Ramos (cell line): ENCODE results near the gene TMEM129.

Source experiments
- in situ Hi-C: fragments of 300-500 bp; cut with MboI; formaldehyde crosslinking; loops from one replicate; pipeline ENCODE4 v1.14.3; 2022; ENCODE audit warnings: low sequenced_read_pairs; ENCODE audit not compliant: unreplicated experiment

TMEM129 gene

GRCh38 chr4:1726146-1726934 lies 5.2 kb upstream of the TMEM129 start:
- in situ Hi-C loops = loop anchor here (5.0 kb wide), 1 partner anchor 34 kb away; no protein-coding TSS in a partner anchor

- in situ Hi-C loops = loop anchor here (5.0 kb wide), 1 partner anchor 33 kb away; no protein-coding TSS in a partner anchor
Observed at GRCh38 chr4:1725521-1725920, 4.4 kb upstream of the TMEM129 start.

DNA sequence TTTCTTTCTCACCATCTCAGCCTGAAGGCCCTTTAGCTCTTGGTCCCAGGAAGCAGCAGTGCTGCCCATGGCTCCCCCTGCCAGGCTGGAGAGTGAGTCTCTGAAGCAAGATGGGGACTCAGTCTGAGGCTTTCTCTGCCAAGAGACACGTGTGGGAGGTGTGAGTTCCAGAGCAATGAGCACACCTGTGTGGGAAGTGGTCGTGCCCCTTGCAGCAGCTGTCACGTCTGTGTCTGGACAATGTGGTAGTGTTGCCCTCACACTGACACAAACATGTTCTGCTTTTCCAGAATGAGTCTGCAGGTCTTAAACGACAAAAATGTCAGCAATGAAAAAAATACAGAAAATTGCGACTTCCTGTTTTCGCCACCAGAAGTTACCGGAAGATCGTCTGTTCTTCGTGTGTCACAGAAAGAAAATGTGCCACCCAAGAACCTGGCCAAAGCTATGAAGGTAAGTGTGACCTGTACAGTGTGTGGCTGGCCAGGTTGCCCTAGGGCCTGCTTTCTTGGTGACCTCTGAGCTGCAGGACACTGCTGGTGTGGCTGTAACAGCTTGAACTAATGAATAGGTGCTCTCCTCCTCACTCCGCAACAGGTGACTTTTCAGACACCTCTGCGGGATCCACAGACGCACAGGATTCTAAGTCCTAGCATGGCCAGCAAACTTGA lies 2.1 kb upstream of the TMEM129 start:
- in situ Hi-C loops = loop anchor here (25.0 kb wide), 1 partner anchor 1364 kb away; no protein-coding TSS in a partner anchor

GRCh38 chr4:1722551-1723118 lies 1.5 kb upstream of the TMEM129 start:
- in situ Hi-C loops = loop anchor here (25.0 kb wide), 1 partner anchor 1365 kb away; no protein-coding TSS in a partner anchor

DNA sequence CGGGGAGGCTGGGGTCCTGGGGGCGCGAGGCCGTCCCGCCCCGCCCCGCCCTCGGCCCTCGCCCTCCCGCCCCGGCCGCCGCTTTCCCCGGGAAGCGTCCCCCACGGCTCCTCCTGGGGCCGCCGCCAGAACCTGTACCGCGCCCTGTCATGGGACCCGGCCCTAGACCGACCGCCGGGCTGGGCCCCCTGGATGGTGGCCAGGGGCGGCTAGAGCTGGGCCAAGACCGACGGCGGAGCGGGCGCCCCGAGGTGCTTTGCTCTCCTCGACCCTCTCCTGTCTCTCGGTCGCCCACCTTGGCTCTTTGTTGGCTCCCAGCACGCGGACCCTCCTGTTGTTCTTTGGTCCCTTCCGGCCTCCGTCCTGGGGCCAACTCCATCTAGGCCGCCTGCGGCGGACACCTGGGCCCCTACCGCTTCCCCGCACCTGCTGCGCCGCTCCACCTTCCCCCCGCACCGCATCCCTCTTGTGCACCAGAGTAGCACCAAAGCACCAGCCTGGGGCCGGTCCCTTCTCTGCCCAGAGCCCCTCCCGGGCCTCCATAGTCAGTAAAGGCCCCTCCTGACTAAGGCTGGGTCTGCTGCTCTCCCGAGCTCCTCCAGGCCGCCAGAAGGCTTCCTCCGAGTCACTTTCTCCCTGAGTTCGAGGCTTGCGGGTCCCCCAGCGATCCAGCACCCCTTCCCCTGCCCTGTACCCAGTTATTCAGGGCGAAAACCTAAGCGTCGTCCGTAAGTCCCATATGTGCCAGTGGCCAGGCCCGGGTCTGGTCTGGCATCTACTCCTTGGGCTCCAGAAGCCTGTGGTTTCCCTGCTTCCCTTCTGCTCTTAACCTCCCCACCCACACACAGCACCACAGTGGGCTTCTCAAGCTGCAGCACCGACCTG lies 785 bp upstream of the TMEM129 start:
- in situ Hi-C loops = loop anchor here (25.0 kb wide), 1 partner anchor 1365 kb away; no protein-coding TSS in a partner anchor

DNA sequence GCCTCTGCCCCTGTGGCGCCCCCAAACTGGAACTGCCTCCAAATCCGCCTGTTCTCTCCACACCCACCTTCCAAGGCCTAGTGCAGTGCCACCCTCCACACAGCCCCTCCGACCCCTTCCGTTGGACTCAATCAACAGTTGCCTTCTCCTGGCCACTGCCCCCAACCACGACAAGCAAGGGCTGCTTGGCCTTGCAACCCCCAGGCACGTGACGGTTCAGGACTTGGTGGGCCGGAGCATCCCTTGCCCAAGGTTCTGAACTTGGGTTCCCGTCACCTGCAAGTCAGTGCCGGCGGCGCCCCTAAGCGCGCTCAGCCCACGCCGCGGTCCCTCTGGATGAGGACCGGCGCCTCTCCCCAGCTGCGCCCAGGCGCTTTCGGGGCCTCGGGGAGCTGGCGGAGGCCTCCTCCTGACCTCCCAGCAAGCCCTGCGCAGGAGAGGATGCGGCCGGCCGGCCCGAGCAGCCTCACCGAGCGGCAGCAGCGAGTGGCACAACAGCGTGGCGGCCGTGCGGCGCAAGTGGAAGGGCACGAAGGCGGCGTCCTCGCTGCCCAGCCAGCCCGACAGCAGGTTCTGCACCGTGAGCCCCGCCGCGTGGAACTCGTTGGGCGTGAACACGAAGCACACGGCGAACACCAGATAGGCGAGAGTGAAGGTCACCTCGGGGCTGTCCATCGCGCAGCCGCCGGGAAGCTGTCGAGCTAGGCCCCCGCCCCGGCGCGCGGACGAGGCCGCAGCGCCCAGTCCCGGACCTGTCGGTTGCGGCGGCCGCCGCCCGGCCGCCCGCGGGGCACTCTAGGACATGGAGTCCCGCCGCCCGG lies 750 bp downstream of the TMEM129 start:
- in situ Hi-C loops = loop anchor here (25.0 kb wide), 1 partner anchor 1367 kb away; no protein-coding TSS in a partner anchor

DNA sequence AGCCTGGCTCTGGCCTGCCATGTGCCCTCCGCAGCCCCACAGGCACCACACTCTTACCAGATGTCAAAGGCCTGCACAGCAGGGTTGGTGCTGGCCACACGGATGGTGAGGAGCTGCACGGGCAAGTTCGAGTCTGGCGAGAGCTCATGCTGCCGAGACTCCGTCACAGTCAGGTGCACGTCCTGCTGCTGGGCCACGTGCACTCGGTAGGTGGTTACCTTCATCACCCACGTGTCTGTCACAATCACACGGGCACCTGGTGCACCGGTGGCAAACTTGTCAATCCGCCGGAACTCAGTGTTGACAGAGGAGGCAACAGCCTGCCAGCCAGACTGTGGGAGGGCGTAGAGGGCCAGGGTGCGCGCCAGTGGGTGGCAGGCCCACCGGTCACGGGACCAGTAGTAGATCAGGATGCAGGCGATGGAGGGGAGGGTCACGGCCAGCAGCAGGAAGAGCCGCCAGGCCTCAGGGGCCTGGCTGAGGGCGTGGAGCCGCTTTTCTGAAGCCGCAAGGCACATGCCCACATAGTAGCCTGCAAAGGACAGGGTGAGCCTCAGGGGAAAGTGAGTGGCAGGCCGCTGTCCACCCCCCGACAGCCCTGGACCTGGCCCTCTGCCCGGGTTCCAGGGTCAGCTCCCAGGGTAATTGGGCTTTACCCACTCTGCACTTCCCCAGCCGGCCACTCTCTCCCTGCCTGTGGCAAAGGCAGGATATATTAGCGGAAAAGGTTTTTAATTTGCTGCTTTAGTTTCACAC lies 2.9 kb downstream of the TMEM129 start:
- in situ Hi-C loops = loop anchor here (25.0 kb wide), 1 partner anchor 1369 kb away; no protein-coding TSS in a partner anchor

DNA sequence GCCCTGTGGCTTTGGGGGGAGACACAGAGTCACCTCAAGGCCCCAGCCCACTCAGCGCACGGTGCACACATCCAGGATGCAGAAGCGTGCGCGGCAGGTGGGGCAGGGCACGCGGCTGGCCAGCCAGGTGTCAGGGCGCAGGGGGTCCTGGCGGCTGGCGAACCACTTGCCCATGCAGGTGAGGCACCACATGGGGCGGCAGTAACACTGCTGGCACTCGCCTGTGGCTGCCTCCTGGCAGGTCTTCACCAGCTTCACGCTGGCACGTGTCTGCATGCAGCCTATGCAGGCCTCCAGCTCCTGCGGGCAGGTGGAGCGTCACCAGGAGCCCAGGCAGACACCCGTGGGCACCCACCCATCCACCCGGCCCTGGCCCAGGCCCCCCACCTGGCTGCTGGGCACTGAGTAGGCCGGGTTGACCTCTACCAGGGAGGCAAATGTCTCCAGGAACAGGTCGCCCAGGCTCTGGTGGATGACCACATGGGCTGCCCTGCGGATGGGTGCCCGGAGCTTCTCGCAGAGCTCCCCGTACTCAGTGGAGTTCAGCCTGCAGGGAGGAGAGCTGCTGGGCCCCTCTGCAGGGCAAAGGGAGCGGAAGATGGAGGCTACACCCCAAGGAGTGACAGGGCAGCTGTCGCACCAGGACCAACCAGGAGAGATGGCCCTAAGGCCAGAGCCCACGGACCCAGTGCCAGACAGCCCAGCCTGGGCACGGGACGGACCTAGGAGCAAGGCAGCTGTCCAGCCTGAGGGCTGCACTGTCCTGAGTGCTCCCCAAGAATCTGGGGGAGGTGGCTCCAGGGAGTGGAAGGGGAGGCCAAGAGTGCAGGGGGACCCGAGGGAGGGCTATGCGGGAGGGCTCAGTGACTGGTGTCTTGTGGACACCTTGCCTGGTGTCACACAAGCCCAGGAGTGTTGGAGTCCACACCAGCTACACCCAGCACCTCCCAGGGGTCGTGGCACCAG lies 3.7 kb downstream of the TMEM129 start:
- in situ Hi-C loops = loop anchor here (25.0 kb wide), 1 partner anchor 1370 kb away; no protein-coding TSS in a partner anchor

DNA sequence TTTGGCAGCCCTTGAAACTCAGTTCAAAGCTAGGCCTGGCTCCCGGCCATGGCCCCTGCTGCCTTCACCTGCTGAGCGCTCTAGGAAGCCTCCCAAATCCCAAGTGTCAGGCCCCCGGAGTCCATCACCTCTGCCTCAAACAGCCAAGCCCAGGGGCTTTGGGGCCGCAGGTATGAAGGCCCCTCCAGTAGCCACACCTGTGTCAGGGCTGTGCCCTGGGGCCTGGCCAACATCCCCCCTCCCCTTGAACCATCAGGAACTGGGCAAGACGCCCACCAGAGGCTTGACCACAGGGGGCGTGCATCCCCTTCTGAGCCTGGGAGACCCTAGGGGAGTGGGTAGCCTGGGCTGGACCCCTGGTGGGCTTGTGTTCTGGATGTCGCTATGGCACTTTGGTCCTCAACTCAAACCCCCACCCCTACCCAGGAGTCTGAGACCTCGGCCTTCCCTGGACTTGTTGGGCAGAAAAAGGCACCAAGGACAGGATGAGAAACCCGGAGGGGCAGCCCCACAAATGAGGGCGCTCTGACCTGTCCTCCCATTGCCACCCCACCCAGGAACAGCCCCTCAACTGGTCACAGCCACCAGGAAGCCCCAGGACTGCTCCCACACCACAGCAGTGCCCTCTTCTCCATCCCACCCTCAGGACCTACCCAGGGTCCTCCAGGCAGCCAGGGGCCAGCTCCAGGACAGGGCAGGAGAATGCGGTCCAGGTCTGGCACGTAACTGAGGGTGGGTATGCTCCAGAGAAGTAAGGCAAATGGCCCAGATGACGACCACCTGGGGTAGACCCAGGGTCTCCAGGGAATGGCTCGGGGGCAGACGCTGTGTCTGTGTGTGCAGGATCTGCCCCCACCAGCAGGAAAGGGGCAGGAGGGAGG lies 4.8 kb downstream of the TMEM129 start:
- in situ Hi-C loops = loop anchor here (25.0 kb wide), 1 partner anchor 1371 kb away; no protein-coding TSS in a partner anchor

DNA sequence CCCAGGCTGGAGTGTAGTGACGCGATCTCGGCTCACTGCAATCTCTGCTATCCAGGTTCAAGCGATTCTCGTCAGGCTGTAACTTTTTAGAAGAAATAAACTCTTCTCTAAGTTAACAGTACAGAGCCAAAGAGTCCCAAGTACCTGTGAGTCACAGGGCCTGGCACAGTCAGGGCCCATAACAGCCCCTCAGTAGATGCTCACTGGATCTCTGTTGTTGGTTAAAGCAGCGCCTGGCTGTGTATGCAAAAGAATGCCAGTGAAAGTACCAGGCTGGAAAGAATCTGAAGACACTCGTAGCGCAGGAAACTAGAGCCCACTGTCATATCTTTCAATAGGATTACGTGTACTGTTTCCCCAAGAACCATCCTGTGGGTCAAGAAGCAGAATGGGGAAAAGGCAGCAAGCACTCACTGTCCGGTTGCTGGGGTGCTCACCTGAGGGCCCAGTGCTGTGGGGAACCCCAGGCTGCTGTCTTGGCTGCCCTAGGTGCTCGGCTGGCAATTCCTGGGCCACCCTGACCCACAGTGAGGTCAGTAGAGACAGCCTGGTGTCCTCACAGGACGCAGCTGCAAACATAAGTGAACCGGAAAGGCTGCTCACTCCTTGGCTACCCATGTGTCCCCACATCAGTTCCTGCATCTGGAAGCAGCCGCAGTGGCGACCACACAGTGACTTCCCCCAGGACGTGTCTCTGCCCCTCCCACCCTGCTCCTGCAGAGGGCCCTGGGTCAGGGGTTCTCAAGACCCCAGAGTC lies 5.9 kb downstream of the TMEM129 start:
- in situ Hi-C loops = loop anchor here (25.0 kb wide), 1 partner anchor 1372 kb away; no protein-coding TSS in a partner anchor

DNA sequence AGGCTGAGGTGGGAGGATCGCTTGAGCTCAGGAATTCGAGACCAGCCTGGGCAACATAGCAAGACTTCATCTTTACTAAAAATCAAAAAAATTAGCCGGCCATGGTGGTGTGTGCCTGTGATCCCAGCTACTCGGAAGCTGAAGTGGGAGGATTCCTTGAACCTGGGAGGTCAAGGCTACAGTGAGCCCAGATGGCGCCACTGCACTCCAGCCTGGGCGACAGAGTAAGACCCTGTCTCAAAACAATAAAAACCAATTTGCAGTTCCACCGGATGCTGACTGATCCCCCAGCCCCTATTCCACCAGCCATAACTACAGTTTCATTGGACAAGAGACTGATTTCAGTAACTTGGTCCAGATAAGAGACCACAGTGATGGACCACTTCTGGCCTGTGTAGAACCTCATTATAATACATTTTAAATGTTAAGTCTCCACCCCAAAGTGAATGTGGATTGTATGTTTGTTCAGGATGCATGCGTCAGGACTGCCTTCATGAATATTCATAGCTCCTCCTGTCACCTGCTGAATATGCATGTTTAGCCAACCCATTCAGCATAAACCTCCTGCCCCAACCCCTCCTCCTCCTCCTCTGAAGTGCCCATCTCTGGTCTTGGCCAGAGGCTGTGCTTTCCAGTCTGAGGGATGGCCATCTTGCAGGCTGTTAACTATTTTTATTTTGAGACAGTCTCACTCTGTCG lies 6.7 kb downstream of the TMEM129 start:
- in situ Hi-C loops = loop anchor here (25.0 kb wide), 1 partner anchor 1373 kb away; no protein-coding TSS in a partner anchor

- in situ Hi-C loops = loop anchor here (25.0 kb wide), 1 partner anchor 1374 kb away; no protein-coding TSS in a partner anchor
Observed at GRCh38 chr4:1713003-1713851, 7.9 kb downstream of the TMEM129 start.

DNA sequence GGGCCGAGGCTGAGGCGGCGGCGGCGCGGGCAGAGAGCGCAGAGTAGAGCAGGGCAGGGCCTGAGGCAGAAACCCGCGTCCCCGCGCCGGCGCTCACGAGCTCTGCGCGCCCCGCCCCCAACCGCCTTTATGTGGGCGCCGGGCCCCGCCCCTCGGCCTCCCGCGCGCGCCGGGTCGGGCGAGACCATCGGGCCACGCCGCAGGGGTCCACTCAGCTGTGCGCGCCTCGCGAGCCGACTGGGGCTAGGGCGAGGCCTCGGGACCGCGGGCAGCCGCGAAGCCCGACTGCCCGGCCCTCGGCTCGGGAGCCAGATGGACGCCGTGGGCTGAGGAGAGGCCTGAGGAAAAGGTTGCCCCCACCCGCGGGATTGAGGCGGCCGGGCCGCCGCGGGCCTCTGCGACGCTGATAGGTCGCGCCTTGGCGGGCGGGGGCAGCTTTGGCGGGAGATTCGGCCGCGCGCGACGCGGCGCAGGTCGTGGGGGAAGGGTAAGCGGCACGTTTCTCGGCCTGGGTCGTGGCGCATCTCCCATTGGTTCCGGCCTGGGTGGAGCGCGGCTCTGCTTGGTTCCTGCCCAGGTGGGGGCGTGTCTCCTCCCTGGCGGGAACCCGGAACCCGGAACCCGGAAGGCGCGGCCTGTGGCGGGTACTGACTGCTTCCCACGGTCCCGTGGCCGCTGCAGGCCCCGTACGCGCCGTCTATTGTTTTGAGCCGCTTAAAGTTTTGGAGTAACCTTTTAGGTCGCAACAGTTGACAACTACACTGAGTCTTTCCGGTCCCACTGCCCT lies 8.7 kb downstream of the TMEM129 start, which contains the start of gene SLBP:
Gene SLBP, minus strand, starts transcription at position 104 of the 787 bp plus-strand sequence. CDS start 131 bp downstream, outside the sequence.
- in situ Hi-C loops = loop anchor here (25.0 kb wide), 1 partner anchor 1375 kb away; no protein-coding TSS in a partner anchor
